Measurements from ENCODE around the gene FGF22.
A peak's percentile ranks its signal among the peaks of the same experiment; 100 is the strongest.
"Not testable (repeated sequence)": the region's sequence is repeated elsewhere in the genome, so short reads cannot be mapped to it uniquely, and the experiment has no call there.

The FGF22 gene

DNA sequence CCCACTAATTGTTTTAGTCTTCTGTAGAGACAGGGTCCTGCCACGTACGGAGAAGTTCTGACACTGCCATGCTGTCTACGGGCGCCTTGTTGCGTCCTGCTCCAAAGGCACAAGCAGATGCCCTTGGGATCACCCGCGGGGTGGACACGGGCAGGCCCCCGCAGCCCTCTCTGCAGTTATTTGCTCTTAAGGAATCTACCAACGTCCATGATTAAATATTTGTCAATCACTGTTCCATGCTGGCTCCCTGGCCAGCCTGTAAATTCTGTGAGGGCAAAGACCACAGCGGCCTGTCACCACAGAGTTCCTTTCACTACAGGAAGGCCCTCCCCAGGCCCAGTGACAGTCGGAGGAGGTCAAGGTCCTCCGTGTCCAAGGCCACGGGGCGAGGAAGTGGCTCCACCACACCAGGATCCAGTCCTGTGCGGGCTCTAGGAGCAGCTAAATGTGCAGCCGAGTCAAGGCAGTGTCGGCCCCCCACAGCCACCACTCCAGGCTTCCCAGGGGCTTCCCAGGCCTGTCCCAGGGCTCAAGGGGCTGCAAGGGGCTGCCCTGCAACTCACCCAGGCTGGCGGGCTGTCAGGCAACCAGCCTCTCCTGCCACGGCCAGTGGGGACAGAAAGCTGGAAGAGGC lies 21.2 kb downstream of the FGF22 start:
- no peak for DNase-seq

DNA sequence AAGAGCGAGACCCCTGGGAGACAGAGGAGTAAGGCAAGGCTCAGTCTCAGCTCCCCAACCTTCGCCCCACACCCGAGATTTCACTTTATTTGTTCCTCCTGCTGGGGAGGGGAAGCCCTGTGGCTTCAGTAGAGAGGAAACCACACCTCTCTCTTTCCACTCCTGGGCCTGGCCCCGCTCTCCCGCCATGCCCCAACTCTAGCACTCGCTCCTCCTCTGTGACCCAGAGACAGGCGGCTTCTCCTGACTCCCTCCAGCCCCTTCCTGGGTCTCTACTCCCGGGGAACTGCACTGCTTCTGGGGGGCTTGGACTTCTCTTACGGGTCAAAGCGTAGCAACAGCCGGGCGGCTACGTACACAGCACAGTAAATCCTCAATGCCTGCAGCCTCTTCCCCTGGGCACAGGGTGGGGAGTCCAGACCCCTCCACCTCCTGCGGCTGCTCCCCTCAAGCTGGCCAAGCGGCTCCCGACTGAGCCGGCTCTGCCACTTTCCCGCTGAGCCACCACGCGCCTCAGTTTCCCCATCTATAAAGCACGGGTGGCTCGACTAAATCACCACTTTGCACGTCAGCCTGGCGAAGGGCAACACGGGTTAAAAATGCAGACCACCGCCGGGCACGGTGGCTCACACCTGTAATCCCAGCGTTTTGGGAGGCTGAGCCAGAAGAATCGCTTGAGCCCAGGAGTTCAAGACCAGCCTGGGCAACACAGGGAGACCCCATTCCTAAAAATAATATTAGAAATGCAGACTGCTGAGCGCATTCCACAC lies 21.9 kb downstream of the FGF22 start:
- no peak for DNase-seq

DNA sequence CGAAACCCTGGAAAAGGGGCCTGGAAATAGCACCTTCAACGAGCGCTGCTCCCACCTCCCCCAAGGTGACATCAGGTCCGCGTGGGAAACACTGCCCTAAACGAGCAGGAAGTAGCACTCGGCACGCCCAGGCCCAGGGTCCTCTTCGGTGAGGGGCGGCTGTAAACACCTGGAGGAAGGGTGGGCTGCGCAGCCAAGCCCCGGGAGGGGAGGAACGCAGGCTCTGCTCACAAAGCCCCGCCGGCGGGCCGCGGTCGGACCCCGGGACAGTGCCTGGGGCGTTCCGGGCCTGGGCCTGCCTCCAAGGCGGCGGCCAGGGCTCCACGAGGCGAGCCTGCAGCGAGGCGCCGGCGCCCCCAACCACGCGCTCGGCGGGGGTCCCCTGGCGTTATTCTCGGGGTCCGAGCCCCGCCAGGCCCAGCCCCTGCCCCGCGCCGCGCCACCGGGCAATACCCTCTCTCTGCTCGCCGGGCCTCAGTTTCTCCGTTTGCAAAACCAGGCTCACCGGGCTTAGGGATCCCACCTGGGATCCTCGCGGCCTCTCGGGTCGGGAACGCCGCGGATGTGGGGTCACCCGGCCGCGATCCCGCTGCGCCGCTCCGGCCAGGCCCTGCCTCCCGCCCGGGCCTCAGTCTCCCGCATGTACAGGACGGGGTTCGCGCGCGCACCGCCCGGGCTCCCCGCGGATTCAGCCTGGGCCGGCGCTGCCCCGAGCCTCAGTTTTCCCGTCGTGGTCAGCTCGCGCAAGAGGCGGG lies 22.7 kb downstream of the FGF22 start:
- peak; percentile 31 for DNase-seq

DNA sequence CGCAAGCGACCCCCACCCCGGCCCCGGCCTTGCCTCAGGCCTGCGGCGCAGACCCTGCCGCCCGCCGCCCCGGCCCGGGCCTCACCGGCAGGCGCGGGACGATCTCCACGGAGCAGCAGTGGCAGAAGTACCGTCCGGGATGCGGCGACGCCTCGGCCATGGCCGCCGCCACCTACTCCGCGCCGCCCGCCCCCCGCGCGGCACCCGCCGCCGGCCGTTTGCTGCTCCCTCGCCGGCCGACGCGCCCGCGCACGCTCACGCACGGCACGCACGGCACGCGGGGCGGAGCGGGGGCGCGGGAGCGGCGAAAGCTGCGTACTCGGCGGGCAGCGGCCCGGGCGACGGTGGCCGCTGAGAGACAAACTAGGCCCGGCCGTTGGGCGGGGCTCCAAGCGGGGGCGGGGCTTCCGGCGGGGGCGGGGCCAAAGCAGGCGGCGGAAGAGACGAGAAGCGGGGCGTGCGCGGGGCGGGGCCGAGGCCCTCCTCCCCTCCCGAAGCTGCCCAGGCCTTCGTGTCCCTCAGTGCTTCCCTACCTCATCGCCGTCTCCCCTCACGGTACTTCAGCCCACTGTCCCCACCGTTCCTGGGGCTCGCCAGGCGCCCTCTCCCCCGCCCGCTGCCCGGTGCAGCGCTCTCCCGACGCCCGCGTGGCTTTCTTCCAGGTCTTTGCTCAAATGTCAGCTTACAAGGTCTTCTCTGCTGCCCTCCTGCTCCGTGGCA lies 23.4 kb downstream of the FGF22 start, which contains the start of gene RNF126:
Gene RNF126, minus strand, starts transcription at position 253 of the 720 bp plus-strand sequence. Its CDS starts 93 bp downstream, at position 160.
- peak; percentile 94 for DNase-seq

DNA sequence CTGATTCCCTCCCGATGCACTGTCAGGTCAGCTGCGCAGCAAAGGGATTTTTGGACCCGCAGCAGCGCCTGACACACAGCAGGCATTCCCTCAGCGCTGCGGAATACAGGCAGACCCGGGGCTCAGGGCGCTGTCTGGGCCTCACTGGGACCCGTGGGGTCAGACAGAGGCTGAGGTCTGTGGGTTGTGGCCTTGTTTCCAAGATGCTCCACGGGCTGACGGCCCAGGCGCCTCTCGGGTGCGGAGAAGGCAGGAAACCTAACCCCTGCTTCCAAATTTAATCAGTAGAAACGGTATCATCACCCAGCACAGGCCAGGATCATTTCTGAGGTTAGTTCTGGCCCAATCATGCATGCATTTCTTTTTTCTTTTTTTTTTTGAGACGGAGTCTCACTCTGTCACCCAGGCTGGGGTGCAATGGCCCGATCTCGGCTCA lies 24.0 kb downstream of the FGF22 start:
- no peak for DNase-seq

DNA sequence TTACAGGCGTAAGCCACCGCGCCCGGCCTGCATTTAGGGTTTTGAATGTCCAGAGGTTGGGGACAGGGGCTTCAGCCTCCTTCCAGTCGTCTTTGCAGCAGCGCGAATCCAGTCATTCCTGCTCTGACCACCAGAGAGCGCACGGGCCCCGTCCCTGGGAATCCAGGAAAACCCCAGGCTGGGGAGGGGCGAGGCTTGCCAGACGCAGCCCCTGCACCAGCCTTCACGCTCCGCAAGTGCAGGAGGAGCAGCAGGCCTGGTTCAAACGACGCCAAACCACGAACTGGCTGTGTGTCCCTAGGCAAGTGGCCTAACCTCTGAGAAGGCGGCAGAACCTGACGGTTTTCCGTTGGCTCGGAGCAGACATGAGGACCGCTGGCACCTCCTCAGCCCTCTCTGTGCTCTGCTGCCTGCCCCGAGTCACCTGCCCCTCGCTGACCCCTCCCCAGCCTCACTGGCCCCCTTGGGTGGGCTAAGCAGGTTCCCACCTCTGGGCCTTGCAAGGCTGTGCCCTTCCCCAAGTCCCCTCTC lies 25.3 kb downstream of the FGF22 start:
- DNase-seq: peak; percentile 75

DNA sequence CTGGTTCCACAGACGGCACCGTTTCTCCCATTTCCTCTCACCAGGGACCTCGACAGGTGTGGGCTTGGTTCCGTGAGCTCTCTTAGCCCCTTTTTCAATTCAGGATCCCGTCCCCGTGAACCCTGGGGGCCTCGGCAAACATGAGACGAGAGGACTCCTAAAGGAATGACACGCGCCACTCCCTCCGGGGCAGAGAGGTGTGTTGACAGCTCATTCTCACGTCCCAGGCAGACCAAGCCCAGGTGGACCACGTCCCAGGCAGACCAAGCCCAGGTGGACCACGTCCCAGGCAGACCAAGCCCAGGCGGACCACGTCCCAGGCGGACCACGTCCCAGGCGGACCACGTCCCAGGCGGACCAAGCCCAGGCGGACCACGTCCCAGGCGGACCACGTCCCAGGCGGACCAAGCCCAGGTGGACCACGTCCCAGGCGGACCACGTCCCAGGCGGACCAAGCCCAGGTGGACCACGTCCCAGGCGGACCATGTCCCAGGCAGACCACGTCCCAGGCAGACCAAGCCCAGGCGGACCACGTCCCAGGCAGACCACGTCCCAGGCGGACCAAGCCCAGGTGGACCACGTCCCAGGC lies 27.4 kb downstream of the FGF22 start:
- not testable (repeated sequence) for DNase-seq

DNA sequence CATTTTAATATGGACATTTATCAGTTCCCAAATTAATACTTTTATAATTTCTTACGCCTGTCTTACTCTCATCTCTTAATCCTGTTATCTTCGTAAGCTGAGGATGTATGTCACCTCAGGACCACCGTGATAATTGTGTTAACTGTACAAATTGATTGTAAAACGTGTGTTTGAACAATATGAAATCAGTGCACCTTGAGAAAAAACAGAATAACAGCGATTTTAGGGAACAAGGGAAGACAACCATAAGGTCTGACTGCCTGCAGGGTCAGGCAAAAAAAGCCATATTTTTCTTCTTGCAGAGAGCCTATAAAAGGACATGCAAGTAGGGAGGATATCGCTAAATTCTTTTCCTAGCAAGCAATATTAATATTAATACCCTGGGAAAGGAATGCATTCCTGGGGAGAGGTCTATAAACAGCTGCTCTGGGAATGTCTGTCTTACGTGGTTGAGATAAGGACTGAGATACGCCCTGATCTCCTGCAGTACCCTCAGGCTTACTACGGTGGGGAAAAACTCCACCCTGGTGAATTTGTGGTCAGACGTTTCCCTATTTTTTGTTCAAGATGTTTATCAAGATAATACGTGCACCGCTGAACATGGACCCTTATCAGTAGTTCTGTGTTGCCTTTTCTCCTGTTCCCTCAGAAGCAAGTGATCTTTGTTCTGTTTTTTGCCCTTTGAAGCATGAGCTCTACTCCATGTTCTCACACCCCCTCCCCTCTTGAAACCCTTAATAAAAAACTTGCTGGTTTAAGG lies 29.2 kb downstream of the FGF22 start:
- not testable (repeated sequence) for DNase-seq

DNA sequence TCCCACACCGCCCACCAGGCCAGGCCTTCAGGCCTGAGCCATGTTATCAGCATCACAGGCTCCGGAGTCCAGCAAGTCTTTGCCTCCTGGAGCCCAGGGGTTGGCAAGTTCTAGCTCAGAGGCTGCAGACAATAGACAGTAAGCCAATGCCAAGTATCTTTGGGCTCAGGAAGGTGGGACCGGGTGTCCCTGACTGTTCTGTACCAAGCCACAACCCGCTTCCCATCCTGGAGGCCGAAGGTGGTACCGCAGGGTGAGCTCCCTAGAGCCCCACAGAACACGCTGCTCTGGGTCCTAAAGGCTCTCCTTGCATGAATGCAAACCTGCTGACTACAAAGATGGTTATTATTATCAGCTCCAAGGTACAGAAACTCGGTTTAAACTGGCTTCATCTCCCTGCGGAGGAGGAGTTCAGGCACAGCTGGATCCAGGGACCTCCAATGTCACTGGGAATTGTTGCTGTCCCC lies 31.0 kb downstream of the FGF22 start:
- no peak for DNase-seq

DNA sequence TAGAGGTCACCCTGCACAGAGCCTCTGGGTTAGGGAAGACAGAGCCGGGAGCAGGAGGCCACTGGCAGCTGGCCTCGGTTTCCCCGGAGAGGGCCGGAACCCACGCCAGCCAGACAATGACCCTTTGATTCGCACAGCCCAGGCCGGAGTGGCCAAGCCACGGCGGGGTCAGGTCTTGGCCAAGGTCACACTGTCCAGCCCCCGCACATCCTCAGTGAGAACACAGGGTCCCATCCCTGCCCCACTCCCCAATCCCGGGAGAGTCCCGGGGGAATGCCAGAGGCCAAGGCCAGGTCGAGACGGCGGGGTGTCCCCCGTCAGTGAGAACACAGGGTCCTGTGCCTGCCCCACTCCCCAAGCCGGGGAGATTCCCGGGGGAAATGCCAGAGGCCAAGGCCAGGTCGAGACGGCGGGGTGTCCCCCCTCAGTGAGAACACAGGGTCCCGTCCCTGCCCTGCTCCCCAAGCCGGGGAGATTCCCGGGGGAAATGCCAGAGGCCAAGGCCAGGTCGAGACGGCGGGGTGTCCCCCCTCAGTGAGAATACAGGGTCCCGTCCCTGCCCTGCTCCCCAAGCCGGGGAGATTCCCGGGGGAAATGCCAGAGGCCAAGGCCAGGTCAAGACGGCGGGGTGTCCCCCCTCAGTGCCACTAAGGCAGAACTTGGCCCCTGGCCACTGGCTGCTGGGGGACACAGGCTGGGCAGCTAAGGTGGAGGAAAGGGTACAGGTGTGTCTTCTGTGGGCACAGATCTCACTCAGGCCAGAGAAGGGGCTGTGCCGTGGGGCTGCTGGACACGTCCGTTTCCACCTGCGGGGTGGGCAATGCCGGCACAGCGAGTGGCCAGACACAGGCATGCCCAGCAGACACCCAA lies 34.8 kb downstream of the FGF22 start:
- no peak for DNase-seq

DNA sequence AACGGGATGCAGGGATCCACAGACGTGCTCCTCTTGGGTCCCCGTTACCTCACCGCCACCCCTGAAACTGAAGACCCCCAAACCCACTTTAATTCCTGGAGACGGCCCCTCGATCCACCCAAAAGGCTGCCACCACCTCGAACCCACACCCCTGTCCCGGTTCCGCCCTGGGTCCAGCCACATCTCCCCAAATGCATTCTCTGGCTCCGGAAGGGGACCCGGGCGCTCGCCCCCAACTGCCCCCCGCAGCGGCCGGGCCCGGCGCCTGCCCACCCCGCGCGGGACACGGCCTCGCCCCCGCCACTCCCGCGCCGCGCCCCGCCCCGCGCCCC lies 36.3 kb downstream of the FGF22 start:
- DNase-seq: no peak

DNA sequence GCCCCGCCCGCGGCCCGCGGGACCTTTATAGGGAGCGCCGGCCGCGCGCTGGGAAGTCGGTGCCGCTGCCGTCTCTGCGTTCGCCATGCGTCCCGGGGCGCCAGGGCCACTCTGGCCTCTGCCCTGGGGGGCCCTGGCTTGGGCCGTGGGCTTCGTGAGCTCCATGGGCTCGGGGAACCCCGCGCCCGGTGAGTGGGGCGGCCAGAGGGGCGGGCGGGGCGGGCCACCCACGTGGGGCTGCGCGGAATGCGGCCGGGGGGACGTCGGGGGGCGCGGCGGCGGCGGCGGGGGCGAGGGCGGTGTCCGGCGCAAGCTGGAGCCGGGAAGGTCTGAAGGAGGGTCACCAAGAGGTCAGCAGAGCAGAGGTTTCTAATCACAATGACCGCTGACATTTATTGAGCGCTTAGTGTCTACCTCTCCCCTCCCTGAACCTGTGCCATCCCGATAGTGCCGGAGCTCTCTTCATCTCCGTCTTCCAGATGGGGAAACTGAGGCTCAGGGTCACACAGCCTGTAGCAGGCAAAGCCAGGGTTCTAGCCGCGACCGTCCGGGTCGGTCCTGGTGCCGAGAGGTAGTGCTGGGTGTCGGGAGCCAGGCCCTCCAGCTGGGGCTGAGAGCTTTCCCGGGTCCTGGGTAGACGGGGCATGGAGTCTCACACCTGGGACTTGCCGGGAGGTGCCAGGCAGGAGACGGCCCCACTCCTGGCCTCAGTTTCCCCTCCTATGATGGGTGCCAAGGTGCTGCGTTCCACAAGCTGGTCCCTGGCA lies 36.8 kb downstream of the FGF22 start, which contains the start of gene FSTL3:
Gene FSTL3, plus strand, starts transcription at position 54 of the 767 bp plus-strand sequence. Its CDS starts 32 bp downstream, at position 86.
- DNase-seq: no peak

DNA sequence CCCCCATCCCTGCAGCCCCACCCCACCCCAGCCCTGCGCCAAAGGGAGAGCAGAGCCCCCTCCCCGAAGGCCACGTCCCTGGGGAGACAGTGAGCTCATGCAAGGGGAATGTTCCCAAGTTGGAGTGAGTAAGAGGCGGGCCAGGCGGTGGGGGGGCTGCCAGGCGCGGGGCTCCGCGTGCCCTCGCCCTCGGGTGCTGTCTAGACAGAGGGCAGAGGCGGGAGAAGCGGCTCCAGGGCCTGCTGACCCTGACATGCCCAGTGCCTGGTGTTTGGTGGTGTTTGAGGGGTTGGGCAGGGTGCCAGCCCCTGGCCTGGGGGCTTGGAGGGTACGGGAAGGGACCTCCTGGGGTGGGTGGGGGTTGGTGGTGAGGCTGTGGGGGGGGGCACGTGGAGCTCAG lies 37.5 kb downstream of the FGF22 start:
- peak; percentile 89 for DNase-seq

DNA sequence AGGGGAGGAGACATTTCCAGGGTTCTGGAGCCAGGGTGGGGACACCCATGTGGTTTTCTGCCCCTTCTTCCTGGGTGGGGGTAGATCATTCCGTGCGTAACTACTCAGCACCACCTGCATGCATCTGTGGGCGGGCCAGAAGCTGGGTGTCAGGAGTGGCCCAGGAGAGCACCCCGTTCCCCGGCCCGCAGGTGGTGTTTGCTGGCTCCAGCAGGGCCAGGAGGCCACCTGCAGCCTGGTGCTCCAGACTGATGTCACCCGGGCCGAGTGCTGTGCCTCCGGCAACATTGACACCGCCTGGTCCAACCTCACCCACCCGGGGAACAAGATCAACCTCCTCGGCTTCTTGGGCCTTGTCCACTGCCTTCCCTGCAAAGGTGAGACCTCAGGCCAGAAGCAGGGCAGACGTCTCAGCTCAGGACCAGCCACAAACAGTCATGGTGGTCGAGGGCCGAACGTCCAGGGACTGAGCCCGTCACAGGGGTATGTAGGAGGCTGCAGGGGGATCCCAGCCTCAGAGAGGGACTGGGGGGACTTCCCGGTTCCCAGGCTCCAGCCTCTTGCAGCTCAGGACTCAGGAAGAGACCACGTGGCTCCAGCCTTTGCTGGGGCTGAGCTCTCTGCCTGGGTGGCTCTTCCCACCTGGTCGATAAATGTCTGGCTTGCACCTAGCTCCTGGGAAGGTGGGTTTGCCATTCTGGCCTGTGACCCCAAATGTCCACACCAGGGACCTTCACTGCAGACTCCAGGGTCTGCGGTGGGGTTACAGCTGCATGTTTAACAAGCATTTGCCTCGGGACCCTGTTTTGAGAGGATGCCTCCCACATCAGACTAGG lies 38.1 kb downstream of the FGF22 start:
- no peak for DNase-seq

DNA sequence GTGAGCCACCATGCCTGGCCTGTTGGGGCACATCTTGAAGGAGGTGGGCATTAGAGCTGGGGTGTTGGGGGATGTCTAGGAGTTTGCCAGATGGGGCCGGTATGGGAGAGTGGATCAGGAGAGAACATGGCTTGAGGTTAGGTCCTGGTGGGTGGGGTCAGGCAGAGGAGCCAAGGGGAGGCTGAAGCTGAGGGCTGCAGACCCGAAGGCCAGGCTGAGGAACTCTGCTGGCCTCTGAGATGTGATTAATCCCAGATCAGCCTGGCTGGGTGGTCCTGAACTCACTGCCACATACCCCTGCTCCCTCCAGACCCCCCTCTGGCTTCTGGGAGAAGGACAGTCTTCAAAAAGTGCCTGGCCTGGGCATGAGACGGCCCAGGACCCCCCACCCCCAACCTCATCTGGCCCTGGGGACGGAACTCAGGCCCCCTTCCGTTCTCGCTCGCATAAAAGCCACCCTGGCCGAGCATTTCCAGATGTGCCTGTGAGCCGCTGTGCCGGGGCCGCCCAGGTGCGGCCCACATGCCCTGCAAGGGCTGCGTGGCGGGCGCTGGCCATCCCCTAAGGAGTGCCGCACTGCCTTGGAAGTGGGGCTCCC lies 39.2 kb downstream of the FGF22 start:
- no peak for DNase-seq

DNA sequence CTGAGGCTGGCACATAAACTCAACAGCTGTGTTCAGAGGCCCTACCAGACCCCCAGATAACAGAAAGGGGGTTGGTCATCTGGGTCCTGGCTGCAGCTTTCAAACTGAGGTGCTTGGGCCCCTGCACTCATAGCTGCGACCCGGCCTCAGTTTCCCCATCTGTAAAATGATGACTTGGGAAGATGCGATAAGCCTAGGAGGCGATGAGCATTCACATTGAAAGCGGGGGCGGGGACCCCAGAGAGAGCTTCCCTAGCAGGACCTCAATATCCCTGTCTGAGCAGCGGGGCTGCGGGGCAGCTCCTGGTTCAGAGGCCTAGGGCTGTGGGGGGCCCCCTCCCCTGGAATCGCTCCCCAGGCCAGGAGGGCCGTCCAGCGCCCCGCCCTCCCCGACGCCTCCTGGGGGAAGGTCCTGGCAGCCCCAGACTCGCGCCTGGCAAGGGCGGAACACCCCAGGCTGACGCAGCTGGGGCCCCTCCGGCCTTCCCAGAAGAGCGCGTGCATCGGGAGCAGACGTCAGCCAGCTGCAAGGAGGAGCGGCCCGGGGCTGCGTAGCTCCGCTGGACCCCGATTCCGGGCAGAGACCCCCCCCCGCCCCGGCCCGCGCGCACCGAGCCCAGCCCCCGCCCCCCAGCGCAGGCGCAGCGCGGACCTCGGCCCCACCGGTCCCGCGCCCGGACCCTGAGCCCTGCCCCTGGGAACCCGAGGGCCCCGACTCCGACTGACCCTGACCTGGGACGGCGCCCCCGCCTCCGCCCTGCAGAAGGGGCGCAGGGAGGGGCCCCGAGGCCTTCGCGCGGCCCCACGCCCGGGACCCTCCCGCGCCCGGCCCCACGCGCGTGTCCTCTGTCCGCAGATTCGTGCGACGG lies 40.0 kb downstream of the FGF22 start:
- DNase-seq: peak; percentile 76
